ENCODE results near the gene LRRTM1. TPM values are rescaled to one million over a fixed set of nuclear protein-coding genes. Genes with fewer than 3 reads are reported as not detected.

The LRRTM1 gene
- total and polyA plus RNA-seq, 2 of the 8 experiments (the other 6 are each of a cell fraction or from before 2014, with no cell fraction given) = 1.4 to 2.3 TPM

DNA sequence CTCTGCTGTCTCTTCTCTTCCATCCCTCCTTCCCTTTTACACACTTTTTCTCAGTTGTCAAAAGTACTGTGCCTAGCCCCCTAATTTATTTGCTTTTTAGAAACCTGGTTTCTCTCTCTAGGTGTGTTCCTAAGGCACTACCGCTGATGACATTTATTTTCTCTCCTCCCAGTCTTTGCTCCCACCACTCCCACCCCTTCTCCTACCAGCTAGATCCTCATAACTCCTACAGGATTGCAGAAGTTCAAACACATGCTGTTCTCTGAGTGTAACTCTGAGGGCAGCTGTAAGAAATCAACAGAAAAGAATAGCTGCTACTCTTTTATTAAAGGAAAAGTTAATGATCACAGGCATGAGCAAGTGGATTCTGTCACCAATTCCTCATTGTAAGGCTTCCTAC lies 22.3 kb upstream of the LRRTM1 start:
- no peak overlapping the region for H3K56ac ChIP-seq (replicated peaks; ENCODE audit: insufficient read length, low read depth, low read length)
- H2BK20ac ChIP-seq (ENCODE audit: low read length) = no peak overlapping the region
- H3K27ac ChIP-seq (ENCODE audit: low read depth, low read length) = no peak overlapping the region
- DNase-seq (ENCODE audit: low read depth in 1 of 2, low spot score in 2 of 2) = no peak
- no peaks in the 10 kb centered on the region for H3K79me1 ChIP-seq (ENCODE audit: low read depth, low read length)
- no peak overlapping the region for H3K9ac ChIP-seq (replicated peaks in 1 of 4; ENCODE audit: extremely low read depth in 1 of 4, low read depth in 3 of 4, low read length in 3 of 4)
- no peak overlapping the region for H2AFZ ChIP-seq (ENCODE audit: low read length)
- POLR2A ChIA-PET (ENCODE audit: partially characterized antibody) = no interaction called here
- peaks cover 6 to 22% (median 18%) of the 10 kb centered on the region in 4 experiments for H3K4me1 ChIP-seq (replicated peaks in 1 of 4; ENCODE audit: control insufficient read depth in 3 of 4, insufficient read depth in 4 of 4, low read length in 3 of 4)
- FAIRE-seq = no peak
- peaks cover 1% of the 10 kb centered on the region; the same call in 1 of the 2 replicates for H3K23me2 ChIP-seq (ENCODE audit: low read depth, low read length)
- no peak overlapping the region for H2BK120ac ChIP-seq (replicated peaks; ENCODE audit: low read depth, low read length)
- 75% methylated on average over 1 of the region's 1 CpG; no CpG with 5 or more reads in 1 of the 2 experiments for WGBS, 2 experiments (ENCODE audit: extremely low coverage in 1 of 2, insufficient coverage in 1 of 2, insufficient read length in 1 of 2, insufficient replicate concordance in 2 of 2, low coverage in 1 of 2, low lambda C conversion rate in 2 of 2, missing lambda C conversion rate in 1 of 2)
- peaks cover 6 to 16% (median 12%) of the 10 kb centered on the region in 4 experiments for H3K27me3 ChIP-seq (replicated peaks in 1 of 4; ENCODE audit: control insufficient read depth in 3 of 4, extremely low read depth in 1 of 4, insufficient read depth in 3 of 4, low read length in 3 of 4)
- no peaks in the 10 kb centered on the region for H3K9me3 ChIP-seq (ENCODE audit: insufficient read depth in 2 of 2, low read depth in 1 of 2, low read length in 1 of 2)
- no peak overlapping the region for H3K23ac ChIP-seq (ENCODE audit: insufficient read length)
- no peak overlapping the region for H2AK5ac ChIP-seq (ENCODE audit: low read depth, low read length)
- H2BK15ac ChIP-seq (ENCODE audit: low read length) = no peak overlapping the region
- no peak overlapping the region for H4K91ac ChIP-seq (replicated peaks; ENCODE audit: insufficient read length, low read length)
- H3K4me2 ChIP-seq (ENCODE audit: insufficient read depth in 1 of 2, low read depth in 2 of 2, low read length in 2 of 2) = no peak overlapping the region
- no peak overlapping the region for H4K8ac ChIP-seq (ENCODE audit: extremely low read depth, insufficient read depth, low read length)
- H3K4ac ChIP-seq (replicated peaks; ENCODE audit: insufficient read length, low read depth, low read length) = no peak overlapping the region
- H4K20me1 ChIP-seq (replicated peaks in 1 of 2; ENCODE audit: control insufficient read depth in 1 of 2, insufficient read depth in 2 of 2, low read length in 2 of 2) = no peaks in the 10 kb centered on the region
- no peak overlapping the region for H3K4me3 ChIP-seq (ENCODE audit: extremely low read depth in 1 of 4, insufficient read depth in 2 of 4, low read depth in 3 of 4, low read length in 4 of 4)
- no peaks in the 10 kb centered on the region for H3K79me2 ChIP-seq (ENCODE audit: control insufficient read depth in 1 of 2, insufficient read depth in 2 of 2, low read length in 2 of 2)
- no peak overlapping the region for H3K14ac ChIP-seq (ENCODE audit: insufficient read length)
- H3K36me3 ChIP-seq (ENCODE audit: control insufficient read depth in 2 of 4, insufficient read depth in 4 of 4, low read length in 3 of 4) = no peaks in the 10 kb centered on the region
- H4K5ac ChIP-seq (ENCODE audit: insufficient read length, low read depth, low read length) = no peak overlapping the region
- H2BK5ac ChIP-seq (ENCODE audit: low read depth, low read length) = no peak overlapping the region
- CTCF ChIA-PET (ENCODE audit: partially characterized antibody) = interaction anchor here (0.6 to 6.5 kb wide), 24 partner anchors 10 to 766 kb away, joined by 3 to 62 read pairs (median 4); no protein-coding TSS in a partner anchor
- no peak overlapping the region for H3K18ac ChIP-seq (ENCODE audit: extremely low read depth, low read length)
- H2BK12ac ChIP-seq (ENCODE audit: low read depth, low read length) = no peak overlapping the region
- TF ChIP-seq RAD21 (IDR thresholded peaks at IDR 0.05 in 1 of 2, conservative IDR thresholded peaks at IDR 0.05 in 1 of 2; ENCODE audit: low read depth in 2 of 2, low read length in 2 of 2) = no peak
- TF ChIP-seq TBP (IDR thresholded peaks at IDR 0.05; ENCODE audit: low read depth, low read length) = no peak
- TF ChIP-seq BACH1 (IDR thresholded peaks at IDR 0.05; ENCODE audit: low read length) = no peak
- TF ChIP-seq CHD1 (IDR thresholded peaks at IDR 0.05; ENCODE audit: low read depth, low read length) = no peak
- no peak for TF ChIP-seq SP1 (IDR thresholded peaks at IDR 0.05; ENCODE audit: low read depth, low read length)
- TF ChIP-seq GTF2F1 (IDR thresholded peaks at IDR 0.05; ENCODE audit: borderline replicate concordance, low read depth, low read length) = no peak
- TF ChIP-seq SIN3A (conservative IDR thresholded peaks at IDR 0.05 in 1 of 2, IDR thresholded peaks at IDR 0.05 in 1 of 2; ENCODE audit: low read depth in 1 of 2, low read length in 2 of 2) = no peak
- TF ChIP-seq NRF1 (IDR thresholded peaks at IDR 0.05; ENCODE audit: low read depth, low read length) = no peak
- TF ChIP-seq FOSL1 (IDR thresholded peaks at IDR 0.05; ENCODE audit: insufficient read depth, low read depth, low read length) = no peak
- no peak for TF ChIP-seq TCF12 (IDR thresholded peaks at IDR 0.05; ENCODE audit: low read depth, low read length)
- TF ChIP-seq CBX8 (IDR thresholded peaks at IDR 0.05; ENCODE audit: borderline replicate concordance, low read depth, low read length) = no peak
- no peak for TF ChIP-seq KDM4A (IDR thresholded peaks at IDR 0.05; ENCODE audit: low read depth, low read length, severe bottlenecking)
- TF ChIP-seq ASH2L (IDR thresholded peaks at IDR 0.05; ENCODE audit: low read length) = no peak
- no peak for TF ChIP-seq SRF (IDR thresholded peaks at IDR 0.05; ENCODE audit: low read depth, low read length)
- no peak for TF ChIP-seq KDM1A (IDR thresholded peaks at IDR 0.05; ENCODE audit: borderline replicate concordance, low read length)
